Measurements from ENCODE around the gene CCDC152. TPM values are rescaled to one million over a fixed set of nuclear protein-coding genes. Genes with fewer than 3 reads are reported as not detected.

The CCDC152 gene
- total and polyA plus RNA-seq, 2 of the 13 experiments (the other 11 are each of a cell fraction or from before 2014, with no cell fraction given), result 0.20 to 0.36 TPM

- H3K9me3 ChIP-seq (ENCODE audit: low read length), result no peaks in the 10 kb centered on the region
- POLR2A ChIA-PET, result no interaction called here
- ATAC-seq (peak; percentile 52; the same call in 2 of the 3 replicates), DNase-seq (ENCODE audit: low spot score) (peak; percentile 14), FAIRE-seq (peak; percentile 40)
- H3K36me3 ChIP-seq (replicated peaks in 1 of 2; ENCODE audit: control insufficient read depth in 1 of 2, insufficient read depth in 2 of 2, low read length in 2 of 2), result no peaks in the 10 kb centered on the region
- no peak overlapping the region for H3K27ac ChIP-seq (ENCODE audit: extremely low read length, insufficient read depth, low read length)
- no peak overlapping the region for H3K4me2 ChIP-seq (ENCODE audit: low read depth, low read length)
- H2AFZ ChIP-seq (ENCODE audit: low read length), result no peak overlapping the region
- H3K4me1 ChIP-seq (ENCODE audit: insufficient read depth, low read length), result no peaks in the 10 kb centered on the region
- no peak overlapping the region for H3K4me3 ChIP-seq (replicated peaks in 1 of 3; ENCODE audit: insufficient read depth in 1 of 3, low read depth in 2 of 3, low read length in 3 of 3)
- in situ Hi-C loops (cut with HindIII; ENCODE audit: extremely low pct_ligation_motif_present, low pct_unique_long_range_greater_than_20kb), result no loop called here
- WGBS (ENCODE audit: low lambda C conversion rate), result 9% methylated on average over 4 of the region's 4 CpGs
- H4K20me1 ChIP-seq (ENCODE audit: insufficient read depth, low read length), result no peaks in the 10 kb centered on the region
- CTCF ChIA-PET (ENCODE audit: low intra/inter-chr PET ratio, low total read pairs), result interaction anchor here (0.8 kb wide), 1 partner anchor 144 kb away, joined by 3 read pairs; no protein-coding TSS in a partner anchor
- intact Hi-C loops (cut with micrococcal nuclease; ENCODE audit: unreplicated experiment), result no loop called here
- H3K79me2 ChIP-seq (ENCODE audit: insufficient read depth, low read length), result no peaks in the 10 kb centered on the region
- no peaks in the 10 kb centered on the region for H3K27me3 ChIP-seq (ENCODE audit: control insufficient read depth in 1 of 2, insufficient read depth in 2 of 2, low read length in 2 of 2)
- no TSS peak for BruUV-seq (replicated peaks)
- TF ChIP-seq CTCF (CRISPR knock-in tag; IDR thresholded peaks at IDR 0.05) (peak; percentile 57), STAG1 (CRISPR knock-in tag; IDR thresholded peaks at IDR 0.05) (peak; percentile 54), EED (CRISPR knock-in tag; IDR thresholded peaks at IDR 0.05) (no peak)
- H3K9ac ChIP-seq (ENCODE audit: insufficient read depth, low read depth, low read length), result no peak overlapping the region
Observed at GRCh38 chr5:42745426-42745825, 11.2 kb upstream of the CCDC152 start.

- in situ Hi-C loops (cut with HindIII; ENCODE audit: extremely low pct_ligation_motif_present, low pct_unique_long_range_greater_than_20kb), result no loop called here
- BruUV-seq (replicated peaks), result no TSS peak
- Histone ChIP-seq H3K27me3 (ENCODE audit: control insufficient read depth in 1 of 2, insufficient read depth in 2 of 2, low read length in 2 of 2) (no peaks in the 10 kb centered on the region), H3K4me3 (replicated peaks in 1 of 3; ENCODE audit: insufficient read depth in 1 of 3, low read depth in 2 of 3, low read length in 3 of 3) (no peak overlapping the region), H2AFZ (ENCODE audit: low read length) (no peak overlapping the region), H3K36me3 (replicated peaks in 1 of 2; ENCODE audit: control insufficient read depth in 1 of 2, insufficient read depth in 2 of 2, low read length in 2 of 2) (no peaks in the 10 kb centered on the region), H3K9me3 (ENCODE audit: low read length) (no peaks in the 10 kb centered on the region), H3K4me1 (ENCODE audit: insufficient read depth, low read length) (no peaks in the 10 kb centered on the region), H3K9ac (ENCODE audit: insufficient read depth, low read depth, low read length) (no peak overlapping the region), H4K20me1 (ENCODE audit: insufficient read depth, low read length) (no peaks in the 10 kb centered on the region), H3K4me2 (ENCODE audit: low read depth, low read length) (no peak overlapping the region), H3K27ac (ENCODE audit: extremely low read length, insufficient read depth, low read length) (no peak overlapping the region), H3K79me2 (ENCODE audit: insufficient read depth, low read length) (no peaks in the 10 kb centered on the region)
- 29% methylated on average over 3 of the region's 3 CpGs for WGBS (ENCODE audit: low lambda C conversion rate)
- TF ChIP-seq ZNF280B (CRISPR knock-in tag; IDR thresholded peaks at IDR 0.05; ENCODE audit: borderline replicate concordance) (no peak), POGZ (CRISPR knock-in tag; IDR thresholded peaks at IDR 0.05) (no peak), ZNF878 (CRISPR knock-in tag; IDR thresholded peaks at IDR 0.05) (no peak), ZNF333 (CRISPR knock-in tag; IDR thresholded peaks at IDR 0.05; ENCODE audit: borderline replicate concordance) (no peak), SNRNP70 (IDR thresholded peaks at IDR 0.05; ENCODE audit: low read depth, low read length) (no peak), ZC3H13 (CRISPR knock-in tag; IDR thresholded peaks at IDR 0.05) (no peak), RXRA (CRISPR knock-in tag; IDR thresholded peaks at IDR 0.05) (no peak), HBP1 (CRISPR knock-in tag; IDR thresholded peaks at IDR 0.05; ENCODE audit: low read depth) (no peak), ERF (CRISPR knock-in tag; IDR thresholded peaks at IDR 0.05) (no peak), ZNF451 (CRISPR knock-in tag; IDR thresholded peaks at IDR 0.05) (no peak), NFIB (CRISPR knock-in tag; IDR thresholded peaks at IDR 0.05; ENCODE audit: borderline replicate concordance) (no peak), ZNF672 (CRISPR knock-in tag; IDR thresholded peaks at IDR 0.05) (no peak)
- ChIA-PET POLR2A (no interaction called here), CTCF (ENCODE audit: low intra/inter-chr PET ratio, low total read pairs) (interaction anchor here (0.8 kb wide), 1 partner anchor 143 kb away, joined by 3 read pairs; no protein-coding TSS in a partner anchor)
- ATAC-seq, result no peak
- no peak for DNase-seq (ENCODE audit: low spot score)
- FAIRE-seq, result no peak
- intact Hi-C loops (cut with micrococcal nuclease; ENCODE audit: unreplicated experiment), result no loop called here
Observed at GRCh38 chr5:42745856-42746255, 10.8 kb upstream of the CCDC152 start.

All from HepG2 (cell line).